SU-DHL-6 (cell line): ENCODE results near the gene MTMR2.

Experiments
- CTCF ChIP-seq: fragments of 200-600 bp; sonication (generic); IDR thresholded peaks from one replicate; pipeline ENCODE4 v1.5.1; 2017; ENCODE audit warnings: antibody characterized with exemption, mild to moderate bottlenecking, low read length, moderate library complexity; ENCODE audit not compliant: insufficient read depth, poor library complexity, severe bottlenecking
- EZH2phosphoT487 ChIP-seq: fragments of 200-600 bp; sonication (generic), shearing (Covaris generic); conservative IDR thresholded peaks from 2 replicates; pipeline ENCODE4 v1.6.1; 2018; ENCODE audit warnings: mild to moderate bottlenecking, antibody characterized with exemption, low read length, moderate library complexity, mixed read lengths

- TF ChIP-seq CTCF, result no peak
- TF ChIP-seq EZH2phosphoT487, result no peak
Observed at GRCh38 chr11:95827696-95828095, 96.2 kb downstream of the MTMR2 start.
